Smooth muscle cell (in vitro differentiated cells): Measurements from ENCODE around the gene ENTPD1. TPM values are rescaled to one million over a fixed set of nuclear protein-coding genes. Genes with fewer than 3 reads are reported as not detected.

Experiments
- DNase-seq: peaks from one replicate; lab custom pipeline; 2025; ENCODE audit not compliant: unreplicated experiment; lab: John Stamatoyannopoulos, UW
- H2AFZ ChIP-seq: fragments of 200-600 bp; sonication (generic); 2 replicates; pipeline ENCODE4 v1.6.0; 2016; ENCODE audit warnings: antibody characterized with exemption, low read depth, mild to moderate bottlenecking
- H3F3A ChIP-seq: fragments of 200-600 bp; sonication (generic); 2 replicates; pipeline ENCODE4 v1.6.0; 2017; ENCODE audit warnings: antibody characterized with exemption, low read depth
- H3K27ac ChIP-seq: fragments of 200-600 bp; sonication (generic); 2 replicates; pipeline ENCODE4 v1.5.1; 2016; ENCODE audit warnings: low read depth, mild to moderate bottlenecking
- H3K27me3 ChIP-seq: fragments of 200-600 bp; sonication (generic); 2 replicates; pipeline ENCODE4 v1.6.1; 2016; ENCODE audit warnings: low read depth, mild to moderate bottlenecking
- H3K36me3 ChIP-seq: fragments of 200-600 bp; sonication (generic); 2 replicates; pipeline ENCODE4 v1.5.1; 2016; ENCODE audit warnings: low read depth
- H3K4me1 ChIP-seq: fragments of 200-600 bp; sonication (generic); 2 replicates; pipeline ENCODE4 v1.5.1; 2016; ENCODE audit warnings: low read depth
- H3K4me2 ChIP-seq: fragments of 200-600 bp; sonication (generic); 2 replicates; pipeline ENCODE4 v1.6.0; 2016; ENCODE audit warnings: mild to moderate bottlenecking
- H3K4me3 ChIP-seq: fragments of 200-600 bp; sonication (generic); 2 replicates; pipeline ENCODE4 v1.5.1; 2016; ENCODE audit warnings: mild to moderate bottlenecking
- H3K79me2 ChIP-seq: fragments of 200-600 bp; sonication (generic); 2 replicates; pipeline ENCODE4 v1.6.0; 2016; ENCODE audit warnings: low read depth, mild to moderate bottlenecking
- H3K9ac ChIP-seq: fragments of 200-600 bp; sonication (generic); 2 replicates; pipeline ENCODE4 v1.6.0; 2016; ENCODE audit warnings: low read depth
- H3K9me3 ChIP-seq: fragments of 200-600 bp; sonication (generic); replicated peaks from 2 replicates; pipeline ENCODE4 v1.5.1; 2016; ENCODE audit warnings: low read depth
- H4K20me1 ChIP-seq: fragments of 200-600 bp; sonication (generic); 2 replicates; pipeline ENCODE4 v1.6.0; 2016; ENCODE audit warnings: low read depth
- CTCF ChIP-seq: fragments of 200-600 bp; sonication (generic); IDR thresholded peaks from 2 replicates; pipeline ENCODE4 v1.5.1; 2017; ENCODE audit warnings: borderline replicate concordance, mild to moderate bottlenecking, antibody characterized with exemption; ENCODE audit not compliant: insufficient read depth, poor library complexity, severe bottlenecking
- WGBS: methylation state at CpG from one replicate; pipeline ENCODE4 v1.1.7; 2016; ENCODE audit warnings: low lambda C conversion rate; 5-methylcytosine and 5-hydroxymethylcytosine counted together
- polyA plus RNA-seq: library from polyadenylated mRNA; unstranded; fragments of >200 nt; fragmentation: Nextera tagmentation; extraction: Ambion mirVana; gene quantifications from 2 replicates; pipeline ENCODE4 v1.2.1, GENCODE V29; 2016
- total RNA-seq: library from RNA; depleted of rRNA; stranded (reverse); fragments of >200 nt; gene quantifications from 2 replicates; pipeline ENCODE4 v1.2.3, GENCODE V29; 2014

The ENTPD1 gene
- total and polyA plus RNA-seq, 2 experiments from 2014 or later, result 2.7 to 5.0 TPM

- H3K79me2 ChIP-seq, result no peaks in the 10 kb centered on the region
- H3K9ac ChIP-seq, result no peak overlapping the region
- H3K9me3 ChIP-seq, result no peaks in the 10 kb centered on the region
- 100% methylated on average over 1 of the region's 1 CpG for WGBS
- no peaks in the 10 kb centered on the region for H3F3A ChIP-seq
- no peaks in the 10 kb centered on the region for H4K20me1 ChIP-seq
- no peak overlapping the region for H3K4me3 ChIP-seq
- no peak overlapping the region for H3K27ac ChIP-seq
- no peaks in the 10 kb centered on the region for H3K4me1 ChIP-seq
- no peak overlapping the region for H2AFZ ChIP-seq
- no peaks in the 10 kb centered on the region for H3K27me3 ChIP-seq
- H3K36me3 ChIP-seq, result peaks cover 7% of the 10 kb centered on the region
- TF ChIP-seq CTCF, result no peak
- H3K4me2 ChIP-seq, result no peak overlapping the region
- no peak for DNase-seq
Measured at GRCh38 chr10:95876756-95877155, 120.8 kb downstream of the ENTPD1 start.

GRCh38 chr10:95877881-95878280 lies 121.9 kb downstream of the ENTPD1 start:
- H3K79me2 ChIP-seq, result no peaks in the 10 kb centered on the region
- H3F3A ChIP-seq, result no peaks in the 10 kb centered on the region
- H3K4me2 ChIP-seq, result no peak overlapping the region
- H3K9ac ChIP-seq, result no peak overlapping the region
- DNase-seq, result no peak
- no peak for TF ChIP-seq CTCF
- H3K27ac ChIP-seq, result no peak overlapping the region
- H2AFZ ChIP-seq, result no peak overlapping the region
- no peaks in the 10 kb centered on the region for H3K9me3 ChIP-seq
- no peaks in the 10 kb centered on the region for H4K20me1 ChIP-seq
- no peak overlapping the region for H3K4me3 ChIP-seq
- H3K36me3 ChIP-seq, result peaks cover 7% of the 10 kb centered on the region
- H3K27me3 ChIP-seq, result no peaks in the 10 kb centered on the region
- no peaks in the 10 kb centered on the region for H3K4me1 ChIP-seq

- H4K20me1 ChIP-seq, result no peaks in the 10 kb centered on the region
- H3K27ac ChIP-seq, result no peak overlapping the region
- no peaks in the 10 kb centered on the region for H3K79me2 ChIP-seq
- H3K27me3 ChIP-seq, result no peaks in the 10 kb centered on the region
- no peak overlapping the region for H3K4me2 ChIP-seq
- no peaks in the 10 kb centered on the region for H3F3A ChIP-seq
- 100% methylated on average over 2 of the region's 2 CpGs for WGBS
- no peak overlapping the region for H3K4me3 ChIP-seq
- TF ChIP-seq CTCF, result no peak
- H3K9me3 ChIP-seq, result no peaks in the 10 kb centered on the region
- H2AFZ ChIP-seq, result no peak overlapping the region
- DNase-seq, result no peak
- H3K4me1 ChIP-seq, result no peaks in the 10 kb centered on the region
- no peak overlapping the region for H3K9ac ChIP-seq
- H3K36me3 ChIP-seq, result peaks cover 7% of the 10 kb centered on the region
Measured at GRCh38 chr10:95880704-95881103, 124.7 kb downstream of the ENTPD1 start.

- no peaks in the 10 kb centered on the region for H3K9me3 ChIP-seq
- H3K4me3 ChIP-seq, result no peak overlapping the region
- H3F3A ChIP-seq, result no peaks in the 10 kb centered on the region
- TF ChIP-seq CTCF, result no peak
- no peak overlapping the region for H3K4me2 ChIP-seq
- H2AFZ ChIP-seq, result no peak overlapping the region
- no peak overlapping the region for H3K9ac ChIP-seq
- H3K36me3 ChIP-seq, result peaks cover under 1% of the 10 kb centered on the region
- H3K79me2 ChIP-seq, result no peaks in the 10 kb centered on the region
- DNase-seq, result no peak
- H4K20me1 ChIP-seq, result no peaks in the 10 kb centered on the region
- H3K4me1 ChIP-seq, result no peaks in the 10 kb centered on the region
- H3K27ac ChIP-seq, result no peak overlapping the region
- H3K27me3 ChIP-seq, result no peaks in the 10 kb centered on the region
Measured at GRCh38 chr10:95881316-95881715, 125.4 kb downstream of the ENTPD1 start.
